ENCODE results near the gene ERC2.

Gene ERC2

DNA sequence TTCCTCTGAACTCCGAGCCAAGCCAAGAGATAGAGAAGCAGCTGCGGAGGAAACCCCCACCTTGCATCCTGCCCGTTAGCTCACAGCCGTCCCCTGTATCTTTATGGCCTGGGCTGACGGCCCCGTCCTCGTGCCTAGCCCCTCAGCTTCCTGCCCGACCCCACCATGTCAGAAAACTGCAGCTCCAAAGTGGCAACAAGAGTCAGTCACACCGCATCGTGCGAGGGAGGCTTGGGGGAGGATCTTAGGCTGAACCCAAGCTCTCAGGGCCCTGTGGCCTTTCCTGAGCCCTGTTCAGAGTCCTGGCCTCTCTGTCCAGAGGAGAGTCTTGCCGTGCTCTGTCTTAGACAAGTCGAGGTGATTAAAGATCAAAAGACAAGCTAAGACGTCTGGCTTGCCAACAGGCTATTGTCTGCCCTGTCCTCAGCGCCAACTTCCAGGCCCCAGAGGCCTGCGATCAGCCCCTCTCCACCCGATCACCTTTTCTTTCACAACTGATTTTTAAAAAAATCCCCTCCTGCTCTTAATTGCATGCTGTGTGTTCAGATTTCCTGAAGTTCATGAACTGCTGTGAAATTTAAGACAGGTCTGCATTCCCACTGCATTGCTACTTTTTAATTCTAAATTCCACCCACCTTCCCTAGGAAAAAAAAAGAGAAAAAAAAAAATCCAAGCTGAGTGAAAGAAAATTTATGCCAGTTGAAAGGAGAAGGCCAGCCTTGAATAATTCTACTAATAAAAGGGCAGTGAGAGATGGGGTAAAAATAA is 891.5 kb downstream of the ERC2 start:
- in situ Hi-C loops (cut with MboI; ENCODE audit: low sequenced_read_pairs), result no loop called here

DNA sequence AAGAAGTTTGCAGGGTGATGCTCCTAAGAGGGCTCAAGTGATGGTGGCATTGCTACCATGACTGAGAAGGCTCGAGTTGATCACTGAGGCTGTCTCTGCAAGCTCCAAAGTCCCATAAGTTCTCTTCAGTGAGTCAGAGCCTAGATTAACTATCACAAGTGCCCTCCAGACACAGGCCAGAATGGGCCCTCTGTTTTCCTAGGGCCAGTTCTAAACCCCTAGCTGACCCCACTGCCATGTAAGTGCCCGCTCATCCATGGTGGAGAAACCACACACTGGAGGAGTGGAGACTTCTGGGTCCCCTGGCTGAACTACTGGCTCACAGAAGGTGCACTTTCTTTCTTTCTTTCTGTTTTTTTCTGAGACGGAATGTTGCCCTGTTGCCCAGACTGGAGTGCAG is 893.6 kb downstream of the ERC2 start:
- in situ Hi-C loops (cut with MboI; ENCODE audit: low sequenced_read_pairs), result no loop called here

DNA sequence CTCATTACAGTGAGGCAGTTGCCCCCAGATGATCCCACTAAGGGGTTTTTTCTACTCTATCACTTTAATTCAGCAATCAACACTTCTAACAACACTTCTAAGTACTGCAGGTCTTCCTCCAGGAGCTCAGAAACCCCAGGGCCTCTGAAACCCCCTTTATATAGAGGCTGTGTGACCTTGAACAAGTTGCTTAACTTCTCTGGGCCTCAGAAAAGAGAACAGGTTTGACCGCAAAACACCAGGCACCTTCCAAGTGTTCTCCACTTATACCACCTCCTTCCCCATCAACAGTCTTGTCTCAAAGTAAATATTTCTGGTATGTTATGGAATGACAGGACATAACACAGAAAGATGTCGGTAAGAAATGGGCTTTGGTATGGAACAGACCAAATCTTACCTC is 895.5 kb downstream of the ERC2 start:
- in situ Hi-C loops (cut with MboI; ENCODE audit: low sequenced_read_pairs), result no loop called here

DNA sequence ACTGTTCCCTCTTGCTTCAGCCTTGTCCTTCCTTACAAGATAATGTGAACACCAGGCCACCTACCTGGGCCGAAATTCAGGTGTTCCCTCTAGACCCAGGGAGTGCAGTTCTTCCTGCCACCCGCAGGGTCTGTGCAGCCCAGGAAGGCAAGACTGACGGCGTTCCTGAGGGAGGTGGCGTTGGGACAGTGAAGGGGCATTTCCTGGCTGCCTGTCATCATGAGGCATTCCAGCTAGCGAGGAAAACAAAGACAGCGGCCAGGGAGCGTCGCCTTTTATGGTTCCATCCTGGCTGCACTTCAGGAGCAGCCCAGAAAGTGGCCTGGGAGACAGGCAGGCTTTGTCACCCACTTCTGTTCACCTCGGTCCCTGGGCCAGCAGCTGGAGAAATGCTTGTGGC is 896.4 kb downstream of the ERC2 start:
- in situ Hi-C loops (cut with MboI; ENCODE audit: low sequenced_read_pairs), result no loop called here

DNA sequence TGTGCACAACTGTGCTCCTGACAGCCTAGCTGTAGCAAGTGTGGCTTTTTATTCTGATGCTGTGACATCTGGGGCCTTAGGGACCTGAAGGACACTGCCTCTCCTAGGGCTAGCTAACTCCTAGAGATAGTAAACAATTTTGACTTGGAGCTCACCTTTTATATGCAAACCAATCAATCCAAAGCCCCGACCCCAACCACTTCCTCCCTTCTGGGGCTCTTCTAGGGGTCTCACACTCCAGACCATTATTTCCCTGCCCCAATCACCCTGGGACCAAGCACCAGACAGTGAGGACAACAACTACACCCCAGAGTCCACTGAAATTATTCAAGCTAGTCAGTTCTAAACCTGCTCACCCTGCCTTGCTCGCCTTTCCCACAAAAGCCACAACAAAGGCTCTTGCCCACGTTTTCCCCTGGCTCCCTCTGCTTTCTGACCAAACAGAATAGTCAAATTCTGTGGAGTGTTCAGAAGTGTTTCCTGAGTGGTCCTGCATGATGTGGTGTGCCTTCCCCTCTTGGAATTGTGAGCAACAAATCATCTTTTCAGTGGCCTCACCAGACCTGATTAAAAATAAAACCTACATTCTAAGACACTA is 897.0 kb downstream of the ERC2 start:
- in situ Hi-C loops (cut with MboI; ENCODE audit: low sequenced_read_pairs), result no loop called here

DNA sequence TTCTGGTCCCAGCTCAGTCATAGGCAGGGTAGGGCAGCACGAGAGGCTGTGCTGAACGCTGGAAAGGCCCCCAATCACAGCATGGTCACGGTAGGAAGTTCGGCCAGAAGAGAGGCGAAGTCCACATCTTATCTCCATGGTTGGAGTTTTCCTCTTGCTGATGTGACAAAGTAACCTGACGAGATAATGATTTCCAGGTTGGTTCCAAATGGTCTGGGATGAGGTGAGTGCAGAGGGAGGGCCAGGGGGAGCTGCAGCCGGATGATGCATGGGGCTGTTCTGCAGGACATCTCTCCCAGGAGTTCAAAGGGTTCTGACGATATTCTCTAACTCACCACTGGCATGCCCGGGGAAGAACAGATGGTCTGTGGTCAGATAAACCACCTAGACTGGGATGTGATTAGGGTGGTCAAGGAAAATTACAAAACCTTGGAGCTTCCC is 898.0 kb downstream of the ERC2 start:
- in situ Hi-C loops (cut with MboI; ENCODE audit: low sequenced_read_pairs), result no loop called here

DNA sequence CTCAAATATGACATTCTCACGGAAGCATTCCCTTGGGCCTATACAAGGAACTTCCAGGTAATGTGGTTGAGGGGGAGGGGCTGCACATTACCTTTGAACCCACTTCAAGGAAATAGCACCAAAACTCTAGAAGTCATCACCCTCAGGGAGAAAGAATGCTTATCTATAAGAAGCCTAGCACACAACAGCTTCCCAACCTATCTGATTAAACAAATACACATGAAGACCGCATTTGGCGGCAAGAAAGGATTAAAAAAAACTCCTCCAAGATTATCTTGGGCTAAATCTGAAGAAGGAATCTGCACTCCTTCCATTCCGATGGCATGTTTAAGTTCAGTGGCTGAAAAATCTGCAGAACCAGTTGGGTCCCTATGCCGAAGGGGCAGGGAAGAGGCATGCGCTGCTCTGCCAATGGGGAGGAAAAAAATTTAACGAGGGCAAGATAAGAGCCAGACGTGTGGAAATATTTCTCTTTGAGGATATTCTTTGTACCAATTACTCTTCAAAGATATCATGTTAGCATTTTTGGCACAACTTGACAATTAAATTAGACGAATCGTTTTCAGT is 899.2 kb downstream of the ERC2 start:
- in situ Hi-C loops (cut with MboI; ENCODE audit: low sequenced_read_pairs), result no loop called here

DNA sequence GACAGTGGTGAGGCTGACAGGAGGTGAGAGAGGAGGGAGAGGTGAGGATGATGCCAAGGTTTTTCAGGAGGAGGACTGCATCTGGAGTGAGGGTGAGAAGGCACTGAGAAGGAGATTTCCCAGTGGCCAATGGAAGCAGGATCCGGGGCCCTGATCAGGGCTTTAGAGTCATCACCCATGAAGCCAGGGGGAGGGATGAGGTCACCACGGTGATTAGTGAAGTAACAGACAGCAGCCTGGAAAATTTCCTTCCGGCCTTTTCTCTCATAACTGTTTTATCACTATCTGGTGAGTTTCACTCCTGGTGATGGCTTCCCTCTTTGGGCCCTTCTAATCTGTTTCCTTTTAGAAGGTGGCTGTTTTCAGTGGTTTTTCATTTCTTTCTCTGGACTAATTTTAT is 900.7 kb downstream of the ERC2 start:
- in situ Hi-C loops (cut with MboI; ENCODE audit: low sequenced_read_pairs), result no loop called here

DNA sequence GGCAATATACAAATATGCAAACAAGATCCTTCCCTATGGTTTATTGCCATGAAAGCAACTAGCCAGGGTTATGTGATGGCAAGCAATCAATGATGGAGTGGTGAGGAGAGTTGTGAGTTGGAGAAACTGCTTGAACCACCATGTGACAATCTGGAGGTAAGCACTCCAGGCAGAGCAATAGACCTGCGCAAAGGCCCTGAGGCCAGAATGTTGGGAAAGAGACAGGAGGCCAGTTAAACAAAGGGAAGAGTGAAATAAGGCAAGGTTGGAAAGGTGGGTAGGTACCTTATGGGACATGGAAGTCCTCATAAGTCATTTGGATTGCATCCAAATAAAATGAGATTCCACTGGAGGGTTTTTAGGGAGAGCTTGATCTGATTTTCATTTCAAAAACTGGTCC is 901.1 kb downstream of the ERC2 start:
- in situ Hi-C loops (cut with MboI; ENCODE audit: low sequenced_read_pairs), result no loop called here

DNA sequence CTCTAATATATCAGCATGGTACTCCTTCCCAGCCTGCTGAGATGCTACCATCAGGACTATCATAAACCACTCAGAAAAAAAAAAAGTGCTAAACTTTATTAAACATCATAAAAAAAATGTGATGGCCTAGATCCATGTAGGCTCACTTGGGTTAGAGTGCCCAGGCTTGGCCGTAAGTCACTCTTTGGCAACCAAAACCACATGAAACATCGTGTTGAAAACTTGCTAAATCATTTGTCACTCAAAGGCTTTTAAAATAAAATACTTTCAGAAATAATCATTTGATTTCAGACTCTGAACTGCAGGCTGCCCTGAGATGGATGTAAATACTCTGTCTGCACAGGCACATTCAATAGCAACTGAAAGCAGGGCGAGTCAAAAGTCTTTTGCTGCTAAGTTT is 902.7 kb downstream of the ERC2 start:
- in situ Hi-C loops (cut with MboI; ENCODE audit: low sequenced_read_pairs), result no loop called here

DNA sequence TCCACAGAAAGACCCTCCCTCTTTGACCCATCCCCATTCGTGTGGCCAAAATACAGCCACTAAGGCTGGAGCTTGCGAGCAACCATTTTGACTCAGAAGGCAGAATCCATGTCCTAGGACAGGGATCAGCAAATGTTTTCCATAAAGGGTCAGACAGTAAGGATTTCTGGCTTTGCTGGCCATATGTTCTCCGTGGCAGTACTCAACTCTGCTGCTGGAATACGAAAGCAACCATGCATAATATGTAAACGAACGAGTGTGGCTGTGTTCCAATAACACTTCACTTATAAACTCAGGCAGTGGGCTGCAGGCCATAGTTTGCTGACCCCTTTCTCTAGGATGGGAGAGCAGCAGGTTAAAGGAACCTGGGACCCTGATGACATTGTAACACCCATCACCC is 903.5 kb downstream of the ERC2 start:
- in situ Hi-C loops (cut with MboI; ENCODE audit: low sequenced_read_pairs), result no loop called here

DNA sequence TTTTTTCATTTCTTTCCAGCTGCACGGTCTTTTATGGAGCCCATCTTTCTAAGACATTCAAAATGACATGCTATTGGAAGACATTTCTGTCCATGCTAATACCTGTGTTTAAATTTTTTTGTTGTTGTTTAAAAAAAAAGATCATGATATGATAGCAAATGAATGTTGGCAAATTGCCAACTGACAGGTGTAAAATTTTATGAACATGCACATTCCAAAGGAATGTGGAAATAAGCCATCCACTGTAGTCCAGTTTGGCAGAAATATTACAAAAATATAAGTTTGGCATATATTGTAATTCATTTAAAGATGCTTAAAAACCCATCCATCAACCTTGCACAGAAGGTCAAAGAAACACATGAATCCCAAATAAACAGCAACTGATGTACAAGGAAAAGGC is 905.6 kb downstream of the ERC2 start:
- in situ Hi-C loops (cut with MboI; ENCODE audit: low sequenced_read_pairs), result no loop called here

DNA sequence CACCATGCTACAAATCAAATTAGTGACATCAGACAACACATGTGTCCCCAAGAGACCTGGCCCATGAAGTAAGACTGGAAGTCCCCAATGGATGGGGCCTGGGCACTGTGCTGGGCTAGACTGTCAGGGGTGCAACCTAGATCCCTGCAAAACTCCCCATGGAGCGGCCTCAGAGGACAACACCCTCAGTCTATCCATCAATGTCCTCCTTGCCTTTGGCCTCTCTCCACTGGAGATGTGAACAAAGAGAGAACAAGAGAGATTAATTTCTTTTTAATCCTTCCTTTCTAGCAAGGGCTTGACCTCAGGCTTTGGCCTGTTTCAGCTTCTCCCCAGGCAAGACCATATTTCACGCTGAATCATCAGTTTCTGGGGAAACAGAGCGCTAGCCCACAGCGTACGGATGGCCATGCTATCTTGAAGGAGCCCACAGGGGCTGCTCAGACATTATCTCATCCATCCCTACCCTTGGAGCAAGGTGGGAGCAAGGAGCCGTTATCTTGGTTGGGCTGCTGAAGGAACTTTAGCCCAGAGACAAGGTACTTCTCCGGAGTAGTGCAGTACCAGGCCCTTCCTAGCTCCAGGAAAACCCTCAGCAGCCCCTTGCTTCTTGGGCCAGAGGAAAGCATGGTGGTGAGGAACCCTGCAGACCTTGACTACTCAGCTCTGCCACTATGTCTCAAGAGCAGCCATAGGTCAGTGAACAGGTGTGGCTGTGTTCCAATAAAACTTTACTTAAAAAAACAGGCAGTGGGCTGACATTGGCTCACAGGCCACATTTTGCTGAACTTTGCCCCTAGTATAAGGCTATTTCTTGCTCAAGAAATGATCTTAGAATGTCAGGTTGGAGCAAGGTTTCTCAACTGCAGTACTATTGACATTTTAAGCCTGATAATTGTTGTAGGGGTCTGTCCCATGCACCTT is 908.5 kb downstream of the ERC2 start:
- in situ Hi-C loops (cut with MboI; ENCODE audit: low sequenced_read_pairs), result no loop called here

DNA sequence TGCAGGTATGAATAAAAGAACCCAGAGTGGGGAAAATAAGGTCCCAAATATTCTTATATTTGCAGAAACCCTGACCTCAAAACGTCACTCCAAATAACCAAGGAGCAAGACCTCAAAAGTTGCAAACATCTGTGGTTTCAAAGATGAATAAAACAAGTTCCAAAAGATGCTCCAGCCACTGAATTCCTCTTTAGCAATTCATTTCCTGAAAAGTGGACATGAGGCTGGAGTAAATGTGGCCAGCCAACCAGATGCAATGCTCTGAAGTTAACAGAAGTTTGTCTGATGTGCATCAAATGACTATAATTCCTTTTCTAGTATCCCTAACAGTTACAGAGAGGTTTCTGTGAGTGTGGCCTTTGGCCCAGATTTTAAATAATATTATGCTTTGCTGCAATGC is 910.0 kb downstream of the ERC2 start:
- in situ Hi-C loops (cut with MboI; ENCODE audit: low sequenced_read_pairs), result no loop called here

DNA sequence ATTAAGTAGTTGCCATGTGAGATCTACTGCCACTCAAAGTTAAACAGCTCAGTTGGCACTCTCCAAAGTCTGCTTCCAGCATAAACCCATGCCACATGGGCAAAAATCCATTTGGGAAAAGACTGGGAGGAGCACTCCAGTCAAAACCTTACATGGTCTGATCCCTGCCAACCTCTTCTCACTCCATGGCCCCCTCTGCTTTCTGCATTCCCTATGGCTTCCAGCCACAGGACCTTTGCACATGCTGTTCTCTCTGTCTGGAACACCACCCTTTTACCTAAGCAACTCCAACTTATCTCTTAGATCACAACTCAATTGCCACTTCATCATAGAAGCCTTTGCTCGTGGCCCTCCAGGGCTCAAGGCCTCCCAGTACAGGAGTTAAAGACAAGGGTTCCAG is 910.7 kb downstream of the ERC2 start:
- in situ Hi-C loops (cut with MboI; ENCODE audit: low sequenced_read_pairs), result no loop called here

DNA sequence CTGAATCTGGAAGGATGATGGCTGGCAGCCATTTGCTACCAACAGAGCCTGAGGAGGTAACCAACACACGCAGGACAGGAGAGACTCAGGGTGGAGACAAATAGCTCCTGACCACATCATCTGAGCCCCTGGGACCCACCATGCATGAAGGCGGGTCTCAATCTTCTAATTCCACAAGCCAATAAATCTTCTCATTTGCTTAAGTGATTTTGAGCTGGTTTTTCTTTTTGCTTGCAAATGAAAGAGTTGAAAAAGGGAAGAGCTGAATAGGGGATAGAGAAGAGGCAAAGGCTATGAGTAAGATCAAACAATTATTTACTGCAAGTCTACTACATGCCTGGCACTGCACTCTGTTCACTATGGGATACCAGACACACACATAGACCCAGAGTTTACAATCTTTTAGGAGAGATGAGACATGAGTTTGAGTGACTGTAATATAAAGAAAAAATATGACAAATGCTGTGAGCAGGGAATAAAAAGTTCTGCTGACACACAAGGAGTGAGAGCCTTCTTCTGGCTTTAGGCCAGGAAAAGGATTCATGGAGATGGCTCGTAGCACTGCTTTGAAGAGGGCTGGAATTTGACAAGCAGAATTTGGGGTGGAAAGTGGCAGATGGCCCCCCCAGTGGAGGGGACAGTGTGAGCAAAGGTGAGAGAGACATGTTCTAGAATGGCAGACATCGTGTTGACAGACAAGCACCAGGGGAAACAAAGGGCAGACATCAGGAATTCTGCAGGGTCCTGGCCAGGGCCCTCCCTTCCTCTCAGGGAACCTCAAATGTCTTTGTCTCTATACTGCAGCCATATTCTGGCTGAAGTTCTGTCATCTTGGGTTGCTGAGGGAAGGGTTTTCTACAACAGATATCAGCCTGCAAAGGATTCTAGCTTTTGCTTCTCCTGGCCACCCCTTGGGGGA is 911.4 kb downstream of the ERC2 start:
- in situ Hi-C loops (cut with MboI; ENCODE audit: low sequenced_read_pairs), result no loop called here

DNA sequence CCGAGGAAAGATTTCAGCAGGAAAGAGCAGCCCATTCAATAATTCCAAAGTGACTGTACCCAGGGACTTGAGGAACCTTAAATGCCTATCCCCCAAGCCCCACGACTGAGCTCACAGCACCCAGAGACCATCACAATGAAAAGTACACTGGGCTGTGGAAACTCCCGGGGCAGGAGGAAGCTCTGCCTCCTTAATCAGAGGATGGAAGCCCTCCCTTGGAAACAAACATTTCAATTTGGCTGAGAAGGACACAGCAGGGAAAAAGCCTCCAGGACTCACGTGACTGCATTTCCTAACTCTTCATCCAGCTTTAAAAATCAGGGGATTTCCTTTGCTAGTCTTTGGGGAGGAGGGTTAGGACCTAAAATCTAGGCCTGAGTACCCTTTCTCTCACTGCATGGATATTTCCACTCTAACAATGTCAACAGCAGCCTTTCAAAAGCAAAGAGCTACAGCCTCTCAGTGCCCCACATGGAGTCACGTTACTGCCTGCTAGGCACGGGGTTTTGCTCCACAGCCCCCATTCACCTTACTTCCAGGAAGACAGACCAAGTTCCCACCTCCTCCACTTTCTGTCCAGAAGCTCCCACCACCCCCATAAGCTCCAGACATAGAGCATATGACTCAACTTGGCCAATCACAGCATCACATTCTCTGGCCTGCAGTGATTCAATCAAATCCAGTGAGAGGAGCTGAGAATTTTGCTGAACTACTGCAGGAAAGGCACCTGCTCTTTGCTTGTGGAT is 912.2 kb downstream of the ERC2 start:
- in situ Hi-C loops (cut with MboI; ENCODE audit: low sequenced_read_pairs), result no loop called here

DNA sequence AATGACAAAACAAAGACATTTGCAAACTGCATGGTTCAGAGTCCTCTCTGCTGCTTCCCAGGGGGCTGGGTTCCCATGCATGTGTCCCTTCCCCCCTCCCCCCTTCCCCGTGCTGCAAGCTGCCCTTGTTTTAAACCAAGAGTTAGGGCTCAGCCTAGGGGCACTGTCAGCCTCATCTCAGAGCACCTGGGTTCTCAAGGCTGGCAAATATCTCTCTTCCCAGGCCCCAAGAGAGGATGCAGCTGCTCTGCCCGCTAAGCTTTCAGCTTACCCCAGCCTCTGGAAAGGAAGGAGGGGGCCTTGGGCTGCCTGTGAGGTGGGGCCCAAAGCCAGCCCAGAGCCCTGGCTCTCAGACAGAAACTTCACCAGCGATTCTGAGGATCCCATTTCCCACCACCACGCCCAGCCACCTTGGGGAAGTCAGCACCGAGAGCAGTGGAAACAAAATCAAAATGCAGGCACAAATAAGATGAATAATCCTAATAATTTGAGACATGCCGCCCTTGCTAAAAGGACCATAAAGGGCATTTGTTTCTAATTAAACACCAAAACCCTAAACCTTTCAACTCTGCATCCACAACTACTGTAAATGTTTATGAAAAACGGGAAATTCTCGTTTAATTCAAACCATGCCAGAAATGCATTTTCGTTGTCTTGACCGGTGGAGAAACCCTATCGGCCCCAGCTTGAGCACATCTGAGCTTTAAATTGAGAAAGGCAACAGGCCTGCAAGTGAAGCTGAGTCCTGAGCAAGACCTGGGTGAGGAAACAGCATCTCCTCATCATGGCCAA is 913.4 kb downstream of the ERC2 start:
- in situ Hi-C loops (cut with MboI; ENCODE audit: low sequenced_read_pairs), result no loop called here

DNA sequence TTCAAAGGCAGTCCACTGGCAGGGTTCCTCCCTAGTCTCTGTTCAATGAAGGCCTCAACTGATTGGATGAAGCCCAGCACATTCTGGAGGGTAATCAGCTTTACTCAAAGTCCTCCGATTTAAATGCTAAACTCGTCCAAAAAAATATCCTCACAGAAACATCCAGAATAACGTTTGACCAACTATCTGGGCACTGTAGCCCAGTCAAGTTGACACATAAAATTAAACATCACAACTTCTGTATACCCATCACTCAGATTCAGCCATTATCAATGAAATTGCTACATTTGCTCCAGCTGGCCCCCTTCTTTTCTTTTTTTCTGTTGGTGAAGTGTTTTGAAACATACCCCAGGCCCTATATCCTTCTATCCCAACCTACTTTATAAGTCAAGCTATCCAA is 916.6 kb downstream of the ERC2 start:
- in situ Hi-C loops (cut with MboI; ENCODE audit: low sequenced_read_pairs), result no loop called here
